HG03139 (cell line): ENCODE results near the gene PLCG1.

Source experiments
- ATAC-seq: cut with Tn5 transposase; IDR thresholded peaks from one replicate; pipeline ENCODE4 v1.9.1; 2021; ENCODE audit not compliant: unreplicated experiment

PLCG1 gene

DNA sequence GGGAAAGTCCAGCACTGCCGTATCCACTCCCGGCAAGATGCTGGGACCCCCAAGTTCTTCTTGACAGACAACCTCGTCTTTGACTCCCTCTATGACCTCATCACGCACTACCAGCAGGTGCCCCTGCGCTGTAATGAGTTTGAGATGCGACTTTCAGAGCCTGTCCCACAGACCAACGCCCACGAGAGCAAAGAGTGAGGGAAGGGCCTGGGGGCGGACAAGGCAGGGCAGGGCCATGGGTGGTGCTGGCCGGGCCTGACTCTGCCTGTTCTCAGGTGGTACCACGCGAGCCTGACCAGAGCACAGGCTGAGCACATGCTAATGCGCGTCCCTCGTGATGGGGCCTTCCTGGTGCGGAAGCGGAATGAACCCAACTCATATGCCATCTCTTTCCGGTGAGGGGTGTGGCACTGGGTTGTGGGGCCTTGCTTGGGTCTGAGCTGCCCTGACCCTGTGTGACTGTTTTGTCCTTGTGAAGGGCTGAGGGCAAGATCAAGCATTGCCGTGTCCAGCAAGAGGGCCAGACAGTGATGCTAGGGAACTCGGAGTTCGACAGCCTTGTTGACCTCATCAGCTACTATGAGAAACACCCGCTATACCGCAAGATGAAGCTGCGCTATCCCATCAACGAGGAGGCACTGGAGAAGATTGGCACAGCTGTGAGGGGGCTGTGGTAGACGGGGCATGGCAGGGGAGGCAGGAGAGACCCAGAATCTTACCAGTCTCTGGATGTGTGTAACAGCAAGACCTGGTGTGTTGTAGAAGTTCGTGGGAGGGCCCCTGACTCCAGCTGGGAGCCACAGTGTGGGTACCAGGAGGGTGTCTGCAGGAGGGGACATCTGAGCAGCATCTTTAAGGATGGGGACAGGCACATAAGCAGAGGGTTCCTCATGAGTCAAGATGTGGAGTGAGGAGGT is 29.1 kb downstream of the PLCG1 start:
- ATAC-seq: no peak

- no peak for ATAC-seq
These were observed 29.8 kb downstream of the PLCG1 start for GRCh38 chr20:41167118-41167470.

GRCh38 chr20:41167481-41168253 is 30.3 kb downstream of the PLCG1 start:
- peak; percentile 69 for ATAC-seq

GRCh38 chr20:41168281-41169161 is 31.2 kb downstream of the PLCG1 start:
- ATAC-seq: no peak

DNA sequence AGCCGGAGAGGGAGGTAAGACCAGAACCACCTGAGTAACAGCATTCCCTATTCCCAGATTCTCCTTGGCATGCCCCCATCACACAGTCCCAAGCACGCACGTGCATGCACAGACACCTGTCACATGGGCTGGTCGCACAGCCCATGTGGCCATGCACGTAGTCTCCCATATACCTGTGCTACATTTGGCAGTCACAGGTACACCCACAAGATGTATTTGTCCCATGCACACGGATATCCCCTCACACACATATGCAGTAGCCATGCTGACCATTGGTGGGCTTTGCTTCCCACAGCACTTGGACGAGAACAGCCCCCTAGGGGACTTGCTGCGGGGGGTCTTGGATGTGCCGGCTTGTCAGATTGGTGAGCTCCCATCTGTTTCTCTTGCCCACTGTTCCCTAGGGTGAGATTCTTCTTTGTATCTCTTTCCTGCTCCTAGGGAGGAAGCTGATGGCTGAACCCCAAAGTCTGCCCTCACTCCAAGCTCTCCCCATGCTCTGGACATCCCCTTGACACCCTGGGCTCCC is 31.9 kb downstream of the PLCG1 start:
- ATAC-seq: no peak

GRCh38 chr20:41169791-41170351 is 32.5 kb downstream of the PLCG1 start:
- no peak for ATAC-seq

DNA sequence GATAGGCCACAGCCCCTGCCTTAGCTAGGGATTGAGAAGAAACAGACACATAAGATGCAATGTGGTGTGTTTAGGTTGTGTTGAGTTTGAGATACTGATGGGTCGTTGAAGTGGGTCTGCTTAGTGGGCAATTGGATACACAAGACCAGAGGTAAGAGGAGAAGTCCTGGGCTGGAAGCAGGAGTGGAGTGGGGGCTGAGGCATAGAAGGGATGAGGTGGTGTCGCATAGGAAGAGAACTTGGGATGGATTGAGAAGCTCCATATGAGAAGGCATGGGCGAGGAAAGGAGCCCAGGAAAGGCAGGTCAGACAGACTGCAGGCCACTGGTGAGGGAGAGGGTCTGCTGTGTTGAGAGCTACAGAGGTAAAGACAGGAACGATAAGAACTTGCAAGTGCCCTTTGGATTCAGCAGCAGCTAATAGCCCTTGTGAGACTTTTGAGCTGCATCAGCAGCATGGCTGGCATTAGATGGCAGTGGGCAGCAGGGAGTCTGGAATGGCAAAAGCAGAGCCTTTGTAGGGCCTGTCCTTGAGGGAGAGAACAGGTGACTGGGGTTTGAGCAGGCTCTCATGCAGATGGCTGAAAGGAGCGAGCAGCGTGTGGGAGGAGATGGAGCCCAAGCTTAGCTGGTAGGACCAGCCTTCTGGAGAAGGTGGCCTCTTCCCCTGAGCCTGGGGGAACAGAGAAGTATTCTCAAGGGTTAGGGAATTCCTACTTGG is 33.2 kb downstream of the PLCG1 start:
- no peak for ATAC-seq

DNA sequence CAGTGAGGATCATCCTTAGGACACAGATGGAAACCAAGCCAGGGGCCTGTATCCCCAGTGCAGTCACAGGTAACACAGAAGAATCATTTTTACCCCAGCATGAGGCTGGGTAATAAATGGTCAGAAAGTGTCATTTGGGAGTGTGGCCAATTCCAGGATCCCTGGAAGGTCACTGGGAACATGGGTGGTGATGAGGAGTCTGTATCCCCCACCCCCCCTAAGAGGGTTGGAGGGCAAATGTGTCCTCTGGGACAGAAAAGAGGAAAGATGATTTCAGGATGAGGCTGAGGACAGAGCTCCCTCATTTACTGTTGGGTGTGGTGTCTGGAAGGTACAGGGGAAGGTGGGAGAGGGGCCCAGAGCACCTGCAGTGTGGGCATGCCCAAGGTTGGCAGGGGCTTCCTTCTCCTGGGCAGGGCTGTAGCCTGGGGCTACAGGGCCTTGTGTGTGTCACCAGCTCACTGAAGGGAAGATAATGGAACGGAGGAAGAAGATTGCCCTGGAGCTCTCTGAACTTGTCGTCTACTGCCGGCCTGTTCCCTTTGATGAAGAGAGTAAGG is 34.5 kb downstream of the PLCG1 start:
- ATAC-seq: no peak

GRCh38 chr20:41172296-41173140 is 35.2 kb downstream of the PLCG1 start:
- ATAC-seq: no peak

DNA sequence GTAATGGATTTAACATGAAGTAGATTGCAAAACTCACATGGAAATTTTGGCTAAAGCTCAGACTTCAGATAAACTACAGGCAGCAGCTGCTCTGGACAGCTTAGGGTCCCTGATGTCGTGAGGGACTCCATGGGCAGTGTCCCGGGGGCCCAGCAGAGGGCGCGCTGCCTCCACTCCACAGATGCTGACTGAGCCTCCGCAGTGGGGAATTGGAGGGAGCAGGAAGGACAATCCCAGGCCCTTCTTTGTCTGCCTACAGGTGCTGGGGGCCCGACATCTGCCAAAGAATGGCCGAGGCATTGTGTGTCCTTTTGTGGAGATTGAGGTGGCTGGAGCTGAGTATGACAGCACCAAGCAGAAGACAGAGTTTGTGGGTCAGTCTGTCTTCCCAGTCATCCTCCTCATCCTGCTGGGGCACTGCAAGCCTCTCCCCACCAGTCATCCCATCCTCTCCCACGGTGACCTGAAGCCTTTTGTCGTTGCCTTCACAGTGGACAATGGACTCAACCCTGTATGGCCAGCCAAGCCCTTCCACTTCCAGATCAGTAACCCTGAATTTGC is 35.9 kb downstream of the PLCG1 start:
- ATAC-seq: no peak

GRCh38 chr20:41173791-41174341 is 36.5 kb downstream of the PLCG1 start:
- no peak for ATAC-seq

DNA sequence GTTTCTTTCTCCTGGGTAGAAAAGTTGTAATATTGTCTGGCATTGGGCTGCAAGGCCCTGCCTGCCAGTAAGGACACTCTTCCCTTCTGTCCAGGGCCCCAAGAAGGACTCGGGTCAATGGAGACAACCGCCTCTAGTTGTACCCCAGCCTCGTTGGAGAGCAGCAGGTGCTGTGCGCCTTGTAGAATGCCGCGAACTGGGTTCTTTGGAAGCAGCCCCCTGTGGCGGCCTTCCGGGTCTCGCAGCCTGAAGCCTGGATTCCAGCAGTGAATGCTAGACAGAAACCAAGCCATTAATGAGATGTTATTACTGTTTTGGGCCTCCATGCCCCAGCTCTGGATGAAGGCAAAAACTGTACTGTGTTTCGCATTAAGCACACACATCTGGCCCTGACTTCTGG is 37.0 kb downstream of the PLCG1 start:
- ATAC-seq: no peak

GRCh38 chr20:41174782-41175181 is 37.4 kb downstream of the PLCG1 start:
- no peak for ATAC-seq

DNA sequence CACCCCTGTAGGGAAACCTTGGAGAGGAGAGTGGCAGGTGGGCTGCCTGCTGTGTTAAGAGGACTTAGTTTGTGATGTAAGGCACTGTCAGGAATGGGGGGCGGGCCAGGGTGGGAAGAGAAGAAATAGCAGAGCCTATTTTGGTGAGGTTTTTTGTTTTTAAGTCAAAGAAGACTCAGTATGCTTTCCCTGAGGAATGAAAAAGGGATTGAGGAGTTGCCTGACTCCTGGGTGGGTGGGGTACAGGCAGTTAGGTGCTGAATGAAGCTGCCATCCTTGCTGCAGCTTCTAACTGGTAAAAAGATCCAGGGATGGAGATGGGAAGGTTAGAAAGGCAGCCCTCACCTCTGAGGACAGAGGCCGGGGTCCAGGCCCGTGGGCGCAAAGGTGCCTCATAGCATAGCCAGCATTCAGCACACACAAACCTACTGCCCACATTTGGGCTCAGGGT is 37.9 kb downstream of the PLCG1 start:
- ATAC-seq: no peak

DNA sequence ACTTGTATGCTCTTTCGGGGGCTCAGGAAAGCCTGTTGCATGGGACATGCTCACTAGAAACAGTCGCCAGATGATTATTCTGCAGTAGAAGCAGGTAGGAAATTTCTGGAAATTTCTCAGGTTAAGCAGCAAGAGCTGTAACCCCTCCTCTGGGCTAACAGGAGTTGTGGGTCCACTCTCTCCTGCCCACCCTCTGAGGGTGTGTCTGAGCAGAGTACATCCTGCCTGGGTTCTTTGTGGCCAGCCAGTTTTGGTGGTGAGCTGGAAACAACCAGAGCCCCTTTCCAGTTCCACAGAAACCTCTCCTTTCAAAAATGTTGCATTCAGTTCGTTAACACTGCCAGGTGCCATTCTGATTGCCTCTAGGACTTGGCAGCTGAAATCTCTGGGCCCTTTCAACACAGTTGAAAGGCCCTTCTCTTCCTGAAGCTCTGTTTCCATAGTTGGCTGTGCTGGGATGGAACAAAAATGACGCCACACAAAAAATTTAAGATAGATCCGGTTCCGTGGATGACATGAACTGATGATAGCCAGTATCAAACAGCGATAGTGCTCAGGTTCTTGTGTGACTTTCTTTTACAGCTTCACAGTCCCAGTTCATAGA is 38.5 kb downstream of the PLCG1 start:
- ATAC-seq: no peak

DNA sequence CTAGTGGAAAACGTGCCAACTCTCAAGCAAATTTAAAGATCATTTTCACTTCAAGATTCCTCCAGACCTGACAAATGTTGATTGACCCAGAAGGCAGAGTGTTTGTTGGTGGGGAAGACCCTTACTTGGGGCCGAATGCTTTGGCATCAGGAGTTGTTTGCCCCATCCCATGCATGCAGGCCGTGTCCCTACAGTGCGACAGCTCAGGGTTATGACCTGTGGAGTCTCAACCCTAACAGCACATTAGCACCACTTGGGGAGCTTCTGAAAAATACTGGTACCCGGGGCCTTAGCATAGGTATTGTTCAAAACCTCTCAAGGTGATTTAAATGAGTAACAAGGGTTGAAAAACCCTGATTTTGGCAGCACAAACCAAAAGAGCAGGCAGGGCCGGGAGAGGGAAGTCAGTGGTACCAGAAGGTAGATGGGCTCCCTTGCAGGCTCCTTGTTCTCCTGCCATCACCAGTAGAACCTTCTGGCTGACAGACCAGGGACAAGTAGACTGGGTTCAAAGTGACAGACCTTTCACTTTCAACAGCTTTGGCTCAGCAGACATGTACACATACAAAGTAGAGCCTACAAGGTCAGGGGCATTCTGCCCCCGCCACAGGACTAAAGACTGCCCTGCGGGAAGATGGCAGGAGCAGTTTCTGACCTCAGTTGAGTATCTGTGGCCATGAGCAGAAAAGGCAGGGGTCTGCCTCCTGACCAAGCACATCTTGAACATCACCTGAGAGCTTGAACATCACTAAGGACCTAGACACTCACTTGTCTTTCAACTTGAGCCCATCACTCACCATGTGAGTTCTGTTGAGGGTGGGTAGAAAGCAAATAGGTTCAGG is 39.6 kb downstream of the PLCG1 start:
- no peak for ATAC-seq

- no peak for ATAC-seq
These were observed 40.3 kb downstream of the PLCG1 start for GRCh38 chr20:41177636-41178035.
